OCI-LY3 (cell line): ENCODE results near the gene FGD4.

Experiments used
- CTCF ChIP-seq: fragments of 200-600, 300-600 bp; sonication (generic); IDR thresholded peaks from 2 replicates; pipeline ENCODE4 v1.5.1; 2014; ENCODE audit warnings: antibody characterized with exemption, low read length, low read depth
- EZH2phosphoT487 ChIP-seq: fragments of 200-600 bp; shearing (Covaris generic); IDR thresholded peaks from 2 replicates; pipeline ENCODE4 v1.6.1; 2018; ENCODE audit warnings: antibody characterized with exemption, mixed run types, low read depth

- TF ChIP-seq CTCF (no peak), EZH2phosphoT487 (no peak)
These were observed 189.2 kb downstream of the FGD4 start for GRCh38 chr12:32588604-32589003.
